Hippocampal formation (tissue), 2 donors: ENCODE results near the gene MUC21.
"Not testable (repeated sequence)": the region's sequence is repeated elsewhere in the genome, so short reads cannot be mapped to it uniquely, and the experiment has no call there.

Source experiments
- DNase-seq, 2 donors: peaks; one replicate each; lab custom pipeline; 2025; lab: John Stamatoyannopoulos, UW

The MUC21 gene

DNA sequence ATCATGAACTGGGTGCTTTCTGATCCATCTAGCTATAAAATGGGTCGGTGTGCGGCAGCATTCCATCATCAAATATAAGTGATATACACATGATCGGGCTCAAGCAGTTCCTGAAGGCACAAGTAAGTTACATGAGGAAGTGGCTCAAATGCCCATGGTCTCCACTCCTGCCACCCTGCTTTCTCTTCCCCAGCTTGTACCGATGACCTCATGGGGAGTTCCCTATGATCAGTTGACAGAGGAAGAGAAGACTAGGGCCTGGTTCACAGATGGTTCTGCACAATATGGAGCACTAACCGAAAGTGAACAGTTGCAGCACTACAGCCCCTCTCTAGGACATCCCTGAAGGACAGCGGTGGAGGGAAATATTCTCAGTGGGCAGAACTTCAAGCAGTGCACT lies 14.3 kb upstream of the MUC21 start:
- DNase-seq, result peak in 1 of 2 donors; percentile 12

DNA sequence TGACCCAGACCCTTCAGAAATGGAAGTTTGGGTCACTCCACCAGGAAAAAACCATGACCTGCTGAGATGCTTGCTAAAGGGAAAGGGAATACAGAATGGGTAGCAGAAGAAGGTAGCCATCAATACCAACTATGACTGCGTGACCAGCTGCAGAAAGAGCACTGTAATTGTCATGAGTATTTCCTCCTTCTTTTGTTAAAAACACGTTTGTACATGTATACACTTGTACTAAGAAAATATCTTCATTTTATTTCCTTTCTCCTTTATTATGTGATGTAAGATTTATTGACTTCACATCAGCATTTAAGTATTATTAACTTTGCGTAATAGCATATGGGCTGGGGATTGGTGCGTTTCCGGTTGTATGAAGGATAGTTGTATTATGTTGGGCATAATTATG lies 12.6 kb upstream of the MUC21 start:
- no peak for DNase-seq

DNA sequence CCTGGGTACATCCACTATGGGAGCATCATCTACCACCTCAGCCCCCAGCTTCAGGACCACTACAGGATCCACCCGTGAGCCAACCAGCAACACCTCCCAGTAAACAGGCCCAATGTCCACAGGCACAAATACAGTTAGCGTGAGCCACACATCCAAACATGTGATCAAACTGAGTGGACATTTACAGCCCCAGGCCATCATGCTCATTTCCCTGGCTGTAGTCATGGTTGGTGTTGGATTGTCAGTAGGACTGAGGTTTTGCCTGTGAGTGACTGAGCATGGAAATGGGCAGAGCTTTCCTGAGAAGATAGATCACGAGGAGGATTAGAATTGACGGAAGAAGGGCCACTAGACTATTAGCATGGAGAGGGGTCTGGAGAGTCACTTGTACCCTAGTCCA lies 10.7 kb upstream of the MUC21 start:
- no peak for DNase-seq

DNA sequence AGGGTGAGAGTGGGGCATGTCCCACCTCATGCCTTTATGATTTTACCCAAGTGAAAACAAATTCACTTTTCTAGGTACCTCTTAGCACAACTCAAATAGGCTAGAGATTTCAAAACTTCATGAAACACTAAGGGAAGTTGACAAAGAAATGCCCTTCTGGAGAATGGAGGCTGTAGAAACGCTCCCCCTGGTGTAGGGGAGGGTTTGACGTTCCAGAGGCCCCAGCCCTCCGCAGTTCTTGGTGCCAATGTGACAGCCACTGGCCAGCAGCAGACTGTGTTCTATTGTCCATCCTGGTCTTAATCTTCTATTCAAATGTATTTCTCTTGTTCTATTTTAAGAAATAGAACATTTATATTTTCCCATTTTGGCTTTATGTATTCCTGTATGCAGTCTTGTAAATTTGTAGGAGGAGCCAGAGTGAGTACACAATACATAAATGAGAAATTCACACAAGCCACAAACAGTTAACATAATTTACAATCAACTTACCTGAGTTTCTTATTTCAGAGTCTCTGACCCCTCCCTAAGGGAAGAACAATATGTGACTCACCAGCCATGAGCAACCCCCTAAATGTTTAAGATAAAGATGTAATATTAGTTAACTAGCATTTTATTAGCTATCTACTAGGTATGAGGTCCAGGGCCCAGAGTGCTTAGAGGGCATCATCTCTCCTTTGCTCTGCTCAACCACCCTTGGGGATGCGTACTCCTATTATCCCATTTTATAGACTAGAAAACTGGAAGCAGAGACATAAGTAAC lies 8.8 kb upstream of the MUC21 start:
- DNase-seq, result no peak

DNA sequence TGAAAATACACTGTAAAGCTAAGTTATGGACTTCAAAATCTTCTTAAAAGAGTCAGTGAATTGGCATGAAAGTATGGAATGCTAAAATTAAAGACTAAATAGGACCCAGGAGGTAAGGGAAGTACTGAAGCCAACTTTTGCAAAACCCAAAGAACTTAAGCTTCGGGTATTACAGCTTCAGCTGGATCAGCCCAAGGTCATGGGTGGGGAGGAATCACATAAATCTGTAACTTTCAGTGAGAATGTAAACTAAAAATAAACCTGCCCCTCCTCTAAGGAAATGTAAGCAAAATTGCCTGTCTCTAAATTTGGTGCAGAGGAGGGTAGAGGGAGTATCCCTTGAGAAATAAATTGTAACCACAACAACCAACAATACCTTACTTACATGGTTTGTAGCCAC lies 4.4 kb upstream of the MUC21 start:
- no peak for DNase-seq

DNA sequence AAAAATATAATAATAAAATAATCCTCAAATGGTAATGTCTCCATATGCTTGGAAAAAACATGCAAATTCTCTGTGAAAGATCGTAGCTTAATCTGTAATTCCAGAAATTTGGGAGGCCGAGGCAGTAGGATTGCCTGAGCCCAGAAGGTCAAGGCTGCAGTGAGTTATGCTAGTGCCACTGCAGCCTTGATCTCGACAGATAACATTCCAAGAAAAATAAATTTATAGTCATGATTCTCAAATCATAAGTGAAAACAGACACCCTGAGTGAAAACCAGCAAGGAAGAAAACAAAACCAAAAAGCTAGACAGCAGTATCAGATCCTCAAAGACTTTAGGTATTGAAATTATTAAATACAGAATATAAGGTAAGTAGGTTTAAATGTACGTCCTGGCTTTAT lies 3.8 kb upstream of the MUC21 start:
- DNase-seq, result no peak

DNA sequence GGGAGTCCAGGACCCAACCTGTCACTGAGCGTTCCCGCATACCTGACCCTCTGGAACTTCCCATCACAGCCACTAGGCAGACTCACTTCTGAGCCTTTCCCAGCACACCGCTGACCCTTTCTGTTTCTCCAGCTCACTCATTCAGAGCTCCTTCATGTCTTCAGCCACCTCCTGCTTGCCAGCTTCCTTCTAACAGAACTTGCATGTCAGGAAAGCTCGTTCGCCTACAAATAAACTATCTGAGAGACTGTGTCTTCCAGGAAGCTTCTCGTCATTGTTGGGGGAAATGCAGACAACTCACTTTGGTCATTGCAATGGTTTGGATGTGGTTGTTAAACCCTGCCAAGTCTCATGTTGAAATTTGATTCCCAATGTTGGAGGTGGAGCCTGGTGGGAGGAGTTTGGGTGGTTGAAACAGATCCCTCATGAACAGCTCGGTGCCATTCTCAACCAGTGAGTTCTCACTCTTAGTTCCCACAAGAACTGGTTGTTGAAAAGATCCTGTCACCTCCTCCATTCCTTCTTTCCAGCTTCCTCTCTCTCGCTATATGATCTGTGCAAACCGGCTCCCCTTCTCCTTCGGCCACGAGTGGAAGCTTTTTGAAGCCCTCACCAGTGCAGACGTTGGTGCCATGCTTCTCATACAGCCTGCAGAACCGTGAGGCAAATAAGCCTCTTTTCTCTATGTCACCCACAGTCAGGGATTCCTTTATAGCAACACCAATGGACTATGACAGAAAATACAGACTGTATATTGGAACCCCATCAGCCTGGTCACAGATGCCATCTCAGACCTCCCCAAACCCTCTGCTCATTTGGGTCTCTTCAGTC lies 1.4 kb upstream of the MUC21 start:
- DNase-seq, result no peak

DNA sequence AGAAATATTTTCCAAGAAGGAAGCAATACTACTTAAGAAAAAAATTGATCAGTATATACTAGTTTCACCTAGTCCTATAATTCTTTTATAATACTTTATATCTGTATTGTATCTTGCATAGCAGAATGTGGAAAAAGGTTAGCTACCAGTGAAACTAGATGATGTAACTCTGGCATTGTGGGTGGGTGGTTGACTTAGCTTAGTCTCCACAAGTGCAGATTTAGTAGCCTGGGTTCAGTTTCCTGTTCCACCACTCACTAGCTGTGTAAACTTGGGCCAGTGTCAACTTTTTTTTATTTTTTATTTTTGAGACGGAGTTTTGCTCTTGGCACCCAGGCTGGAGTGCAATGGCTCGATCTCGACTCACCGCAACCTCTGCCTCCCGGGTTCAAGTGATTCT lies 2.0 kb downstream of the MUC21 start:
- DNase-seq, result no peak

DNA sequence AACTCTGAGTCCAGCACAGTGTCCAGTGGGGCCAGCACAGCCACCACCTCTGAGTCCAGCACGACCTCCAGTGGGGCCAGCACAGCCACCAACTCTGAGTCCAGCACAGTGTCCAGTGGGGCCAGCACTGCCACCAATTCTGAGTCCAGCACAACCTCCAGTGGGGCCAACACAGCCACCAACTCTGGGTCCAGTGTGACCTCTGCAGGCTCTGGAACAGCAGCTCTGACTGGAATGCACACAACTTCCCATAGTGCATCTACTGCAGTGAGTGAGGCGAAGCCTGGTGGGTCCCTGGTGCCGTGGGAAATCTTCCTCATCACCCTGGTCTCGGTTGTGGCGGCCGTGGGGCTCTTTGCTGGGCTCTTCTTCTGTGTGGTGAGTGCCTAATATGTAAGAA lies 3.8 kb downstream of the MUC21 start:
- no peak for DNase-seq

DNA sequence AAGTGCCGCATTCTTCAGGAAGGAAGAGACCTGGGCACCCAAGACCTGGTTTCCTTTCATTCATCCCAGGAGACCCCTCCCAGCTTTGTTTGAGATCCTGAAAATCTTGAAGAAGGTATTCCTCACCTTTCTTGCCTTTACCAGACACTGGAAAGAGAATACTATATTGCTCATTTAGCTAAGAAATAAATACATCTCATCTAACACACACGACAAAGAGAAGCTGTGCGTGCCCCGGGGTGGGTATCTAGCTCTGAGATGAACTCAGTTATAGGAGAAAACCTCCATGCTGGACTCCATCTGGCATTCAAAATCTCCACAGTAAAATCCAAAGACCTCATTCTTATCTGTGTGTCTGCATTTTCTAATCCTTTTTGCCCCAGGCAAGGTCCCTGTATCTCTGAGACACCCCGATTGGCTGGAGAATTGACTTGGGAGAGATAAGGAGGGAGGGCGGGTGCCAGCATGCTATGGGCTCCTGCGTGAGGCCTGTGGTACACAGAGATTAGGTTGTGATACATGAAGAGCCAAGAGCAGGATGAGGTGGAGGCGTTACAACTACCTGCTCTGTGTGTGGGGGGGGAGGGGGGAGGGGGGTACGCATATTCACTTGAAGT lies 4.8 kb downstream of the MUC21 start:
- no peak for DNase-seq

DNA sequence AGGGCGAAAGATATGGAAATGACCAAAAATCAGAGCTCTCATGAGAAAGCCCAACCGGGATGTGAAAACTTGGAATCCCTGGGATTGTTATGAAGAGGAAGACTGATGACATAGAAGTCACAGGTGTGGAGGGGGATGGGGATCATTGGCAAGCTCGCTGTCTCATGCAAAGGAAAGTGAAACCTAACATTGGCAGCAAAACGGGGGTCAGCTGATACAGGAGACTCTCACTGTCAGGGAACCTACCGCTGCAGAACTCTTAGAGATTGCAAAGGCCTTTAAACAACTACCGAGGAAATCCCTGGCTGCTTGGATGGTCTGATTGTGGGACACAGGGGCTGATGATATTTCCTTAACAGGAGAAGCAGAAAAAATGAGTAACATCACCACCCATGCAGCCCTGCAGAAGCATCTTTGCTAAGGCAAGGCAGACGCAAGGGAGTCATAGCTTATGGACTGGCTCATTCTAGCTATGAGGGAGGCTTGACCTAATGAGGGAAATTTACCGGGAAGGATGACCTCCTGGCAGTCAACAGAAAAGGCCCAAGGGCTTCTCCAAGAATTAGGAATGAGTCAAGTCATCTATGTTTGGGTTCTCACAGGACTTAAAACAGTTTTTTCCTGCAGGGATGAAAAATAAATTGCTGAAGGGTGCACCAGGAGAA lies 7.0 kb downstream of the MUC21 start:
- no peak for DNase-seq

DNA sequence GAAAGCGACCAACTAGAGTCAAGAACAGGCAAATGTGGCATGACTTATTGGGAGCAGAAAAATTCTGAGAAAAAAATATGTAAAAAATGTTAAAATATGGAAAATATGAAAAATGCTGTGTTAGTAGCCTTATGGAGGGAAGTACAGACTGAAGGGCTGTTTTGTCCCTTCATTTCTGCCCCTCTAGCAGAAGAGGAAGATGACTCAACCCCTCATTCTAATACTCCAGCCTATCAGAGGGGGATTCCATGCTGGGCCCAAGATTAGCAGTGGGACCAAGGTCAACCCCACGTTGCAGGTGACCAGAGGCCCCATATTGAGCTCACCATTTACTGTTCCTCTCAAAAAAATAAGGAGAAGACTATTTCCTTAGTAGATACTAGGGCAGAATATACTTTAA lies 8.4 kb downstream of the MUC21 start:
- DNase-seq, result no peak

DNA sequence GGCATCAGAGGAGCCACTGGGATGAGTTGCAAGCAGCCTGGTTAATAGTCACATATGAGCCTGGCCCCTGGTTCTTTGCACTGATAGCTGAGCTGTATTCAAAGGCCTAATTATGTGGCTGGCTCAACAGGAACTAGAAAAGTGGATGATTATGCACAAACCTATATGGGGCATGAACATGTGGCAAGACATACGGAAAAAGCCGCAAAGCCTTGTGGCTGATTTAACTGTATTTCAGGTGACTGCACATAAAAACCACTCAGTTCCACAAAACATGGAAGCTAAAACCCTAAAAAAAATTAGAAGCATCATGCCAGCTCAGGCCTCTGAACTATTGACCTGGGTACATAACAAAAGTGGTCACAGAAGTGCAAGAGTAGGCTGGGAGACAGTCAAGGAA lies 13.8 kb downstream of the MUC21 start:
- DNase-seq, result no peak

DNA sequence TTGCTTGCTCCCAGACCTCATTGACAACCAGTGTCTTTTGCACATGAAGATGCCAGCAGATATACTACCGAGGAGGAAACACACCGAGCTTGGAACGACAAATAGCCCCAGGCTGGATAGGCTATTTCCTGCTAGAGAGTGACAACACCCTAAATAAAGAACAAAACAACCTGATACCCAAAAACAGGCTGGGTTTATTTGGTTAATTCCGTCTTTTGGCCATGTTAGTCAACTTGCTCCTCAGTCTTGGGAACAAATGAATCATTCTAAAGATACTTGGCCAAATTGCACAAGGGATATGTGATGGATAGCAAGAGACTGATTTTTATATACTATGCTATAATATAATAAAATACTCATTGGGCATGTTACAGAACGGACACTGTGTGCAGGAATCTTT lies 15.3 kb downstream of the MUC21 start:
- no peak for DNase-seq

DNA sequence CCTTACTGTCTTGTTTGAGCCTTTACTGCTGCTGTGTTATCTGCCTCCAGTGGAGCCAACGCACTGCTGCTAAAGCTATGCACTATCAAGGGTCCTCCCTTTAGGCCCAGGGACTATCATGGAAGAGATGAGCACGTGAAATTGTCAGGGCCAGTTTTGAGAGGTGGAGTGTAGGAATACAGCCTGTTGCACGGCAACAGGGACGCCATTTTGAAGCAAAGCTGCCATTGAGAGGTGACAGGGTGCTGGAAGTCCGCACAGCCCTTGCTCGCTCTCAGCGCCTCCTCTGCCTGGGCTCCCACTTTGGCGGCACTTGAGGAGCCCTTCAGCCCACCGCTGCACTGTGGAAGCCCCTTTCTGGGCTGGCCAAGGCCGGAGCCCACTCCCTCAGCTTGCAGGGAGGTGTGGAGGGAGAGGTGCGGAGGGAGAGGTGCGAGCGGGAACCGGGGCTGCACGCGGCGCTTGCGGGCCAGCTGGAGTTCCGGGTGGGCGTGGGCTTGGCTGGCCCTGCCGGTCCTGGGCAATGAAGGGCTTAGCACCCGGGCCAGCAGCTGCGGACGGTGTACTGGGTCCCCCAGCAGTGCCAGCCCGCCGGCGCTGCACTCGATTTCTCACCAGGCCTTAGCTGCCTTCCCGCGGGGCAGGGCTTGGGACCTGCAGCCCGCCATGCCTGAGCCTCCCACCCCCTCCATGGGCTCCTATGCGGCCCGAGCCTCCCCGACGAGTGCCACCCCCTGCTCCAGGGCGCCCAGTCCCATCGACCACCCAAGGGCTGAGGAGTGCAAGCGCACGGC lies 16.7 kb downstream of the MUC21 start:
- DNase-seq, result not testable (repeated sequence)

DNA sequence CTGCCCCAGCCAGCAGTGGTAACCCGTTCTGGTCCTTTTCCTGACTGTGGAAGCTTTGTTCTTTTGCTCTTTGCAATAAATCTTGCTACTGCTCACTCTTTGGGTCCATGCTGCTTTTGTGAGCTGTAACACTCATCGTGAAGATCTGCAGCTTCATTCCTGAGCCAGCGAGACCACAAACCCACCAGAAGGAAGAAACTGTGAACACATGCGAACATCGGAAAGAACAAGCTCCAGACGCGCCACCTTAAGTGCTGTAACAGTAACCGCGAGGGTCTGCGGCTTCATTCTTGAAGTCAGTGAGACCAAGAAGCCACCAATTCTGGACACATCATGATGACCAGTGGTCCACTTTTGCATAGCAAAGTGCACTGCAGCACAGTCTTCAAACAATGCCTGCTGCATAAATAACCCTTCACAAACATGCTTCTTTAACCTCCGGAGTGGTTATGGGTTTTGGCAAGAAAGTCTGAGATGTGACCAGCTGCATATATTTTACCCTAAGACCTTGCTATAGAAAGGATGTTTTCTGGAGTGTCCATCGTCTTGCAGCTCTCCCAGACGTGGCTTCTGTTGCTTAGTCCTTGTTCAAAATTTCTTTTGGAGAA lies 17.9 kb downstream of the MUC21 start:
- no peak for DNase-seq

DNA sequence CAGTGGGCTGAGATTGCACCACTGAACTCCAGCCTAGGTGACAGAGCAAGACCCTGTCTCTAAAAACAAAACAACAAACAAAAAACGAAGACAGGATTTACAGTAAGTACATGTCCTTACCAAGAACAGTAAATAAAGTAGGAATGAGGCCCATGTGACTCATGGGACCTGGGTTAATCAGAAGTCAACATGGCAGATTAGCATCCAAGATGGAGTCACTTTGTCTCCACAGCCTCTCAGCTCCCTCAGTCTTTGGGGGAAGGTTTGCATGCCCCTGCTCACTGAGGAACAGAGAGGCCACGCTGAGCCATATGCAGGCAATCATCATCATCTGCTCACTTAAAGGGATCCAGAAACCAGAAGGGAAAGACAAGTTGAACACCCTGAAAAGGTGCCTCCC lies 19.0 kb downstream of the MUC21 start:
- DNase-seq, result no peak

DNA sequence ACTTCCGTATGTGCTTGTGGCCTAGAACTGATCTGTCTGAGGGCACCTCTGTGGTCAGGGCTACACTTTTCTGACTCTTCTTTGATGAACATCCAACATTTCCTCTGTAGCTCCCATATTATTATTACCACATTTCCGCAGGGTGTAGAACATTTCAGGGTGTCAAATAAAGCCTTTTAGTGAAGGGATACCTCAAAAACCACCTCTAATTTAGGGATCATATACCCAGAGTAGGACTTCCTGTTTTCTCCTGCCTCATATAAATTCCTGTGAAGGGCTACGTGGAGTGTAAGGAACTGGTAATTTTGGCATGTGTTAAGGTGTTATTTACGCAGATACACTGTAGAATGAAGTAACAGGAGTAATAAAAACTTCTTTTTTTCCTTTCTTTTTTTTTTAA lies 21.3 kb downstream of the MUC21 start:
- no peak for DNase-seq

DNA sequence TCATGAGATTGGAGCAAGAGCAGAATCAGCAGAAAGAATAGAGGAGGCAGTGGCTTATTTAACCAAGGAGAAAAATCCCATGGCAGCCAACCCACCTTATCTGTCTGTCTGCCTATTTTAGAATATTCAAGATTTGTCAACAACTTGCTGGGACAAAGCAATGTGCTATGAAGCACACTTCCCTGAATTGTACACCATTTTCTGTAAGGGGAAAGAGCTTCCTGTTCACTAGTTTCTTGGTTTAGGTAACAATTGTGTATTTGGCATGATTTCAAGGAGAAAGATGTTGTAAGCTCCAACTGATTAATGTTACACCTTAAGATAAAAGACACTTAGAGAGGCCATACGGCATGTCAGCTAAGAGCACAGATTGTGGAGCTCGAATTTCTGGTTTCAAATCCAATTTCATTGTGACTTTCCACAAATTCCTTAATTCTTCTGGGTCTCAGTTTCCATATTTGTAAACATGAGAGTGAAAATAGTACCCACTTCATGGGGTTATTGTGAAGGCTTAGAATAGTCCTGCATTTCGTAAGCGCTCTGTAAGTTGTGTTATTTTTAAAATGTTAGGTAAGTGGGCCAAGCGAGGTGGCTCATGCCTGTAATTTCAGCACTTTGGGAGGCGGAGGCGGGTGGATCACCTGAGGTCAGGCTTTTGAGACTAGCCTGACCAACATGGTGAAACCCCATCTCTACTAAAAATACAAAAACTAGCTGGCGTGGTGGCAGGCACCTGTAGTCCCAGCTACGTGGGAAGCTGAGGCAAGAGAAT lies 21.9 kb downstream of the MUC21 start:
- DNase-seq, result no peak

DNA sequence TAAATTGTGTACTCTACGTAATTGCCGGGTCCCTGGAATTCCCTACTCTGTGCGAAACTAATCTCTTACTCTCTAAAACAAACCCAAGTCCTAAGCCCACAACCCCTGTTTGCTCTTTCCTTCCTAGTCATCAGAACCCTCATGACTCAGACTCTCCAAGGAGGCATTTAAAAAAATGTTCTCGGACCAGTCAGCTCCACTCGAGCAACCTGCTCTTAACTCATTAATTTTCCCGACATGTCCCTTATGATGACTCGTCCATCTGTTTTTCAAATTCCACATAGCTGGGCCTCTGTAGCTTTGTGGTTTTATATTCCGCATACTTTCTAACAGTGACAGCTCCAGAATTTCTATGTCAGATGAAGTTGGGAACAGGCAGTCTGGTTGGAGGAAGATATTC lies 24.2 kb downstream of the MUC21 start:
- DNase-seq, result no peak

DNA sequence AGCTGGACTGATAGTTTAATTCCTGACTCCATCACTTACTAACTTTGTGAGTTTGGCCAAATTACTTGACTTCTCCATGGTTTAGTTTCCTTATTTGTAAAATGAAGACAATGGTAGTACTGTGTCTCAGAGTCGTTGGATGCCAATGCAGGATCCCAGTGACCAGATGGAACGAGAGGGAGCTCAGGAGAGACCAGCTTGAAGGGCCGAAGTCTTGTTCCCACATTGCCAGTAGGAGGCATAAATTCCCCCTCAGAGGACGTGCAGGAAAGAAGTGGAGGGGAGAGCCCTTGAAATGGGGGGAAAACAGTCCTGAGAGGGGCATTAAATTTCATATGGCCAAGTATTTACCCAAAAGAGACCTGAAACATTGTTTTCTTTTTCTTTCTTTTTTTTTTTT lies 24.6 kb downstream of the MUC21 start:
- no peak for DNase-seq
